Measurements from ENCODE around the gene KCNH4. TPM values are rescaled to one million over a fixed set of nuclear protein-coding genes. Genes with fewer than 3 reads are reported as not detected.

KCNH4 gene
- 0.59 and 0.80 TPM in 2 replicates for total RNA-seq

- Mint-ChIP-seq H3K9me3 (no peaks in the 10 kb centered on the region), H3K4me1 (peaks cover 65% of the 10 kb centered on the region), H3K27me3 (no peaks in the 10 kb centered on the region), H3K4me3 (peak within 1 kb of the TSS; percentile 74), H3K36me3 (ENCODE audit: low read depth) (no peaks in the 10 kb centered on the region), H3K27ac (no peak within 1 kb of the TSS)
- intact Hi-C loops (cut with micrococcal nuclease): loop anchor here (1.0 to 5.0 kb wide), 8 partner anchors 26 to 276 kb away; partner anchors contain the start of genes ATP6V0A1, CNP, KAT2A and STAT3
- no peak for TF ChIP-seq CTCF (IDR thresholded peaks at IDR 0.05)
- ATAC-seq (ENCODE audit: low read depth) (peak; percentile 65), DNase-seq (peak; percentile 83)
- CTCF ChIA-PET: interaction anchor here (0.7 to 2.7 kb wide), 18 partner anchors 13 to 253 kb away, joined by 3 to 18 read pairs (median 4); partner anchors contain the start of genes CNP, DNAJC7, GHDC and KAT2A
- POLR2A ChIA-PET: interaction anchor here (1.0 to 7.1 kb wide), 9 partner anchors 13 to 1134 kb away, joined by 3 to 38 read pairs (median 4); partner anchors contain the start of genes DNAJC7, GHDC, KAT2A and RAB5C
Observed at GRCh38 chr17:42180922-42181850, at the start of gene KCNH4. Gene KCNH4 (minus strand): TSS chr17:42181142. CDS start chr17:42180945, 197 bp downstream.

GRCh38 chr17:42230225-42230624 lies 49.3 kb upstream of the KCNH4 start:
- TF ChIP-seq CTCF (IDR thresholded peaks at IDR 0.05): no peak
- no peak for ATAC-seq (ENCODE audit: low read depth)
- intact Hi-C loops (cut with micrococcal nuclease): no loop called here
- H3K9me3 Mint-ChIP-seq: no peaks in the 10 kb centered on the region
- DNase-seq: no peak
- ChIA-PET POLR2A (interaction anchor here (0.7 kb wide), 1 partner anchor 98 kb away, joined by 3 read pairs; no protein-coding TSS in a partner anchor), CTCF (no interaction called here)
- H3K36me3 Mint-ChIP-seq (ENCODE audit: low read depth): peaks cover 33% of the 10 kb centered on the region
- no peak overlapping the region for H3K4me3 Mint-ChIP-seq
- H3K27ac Mint-ChIP-seq: no peak overlapping the region
- H3K27me3 Mint-ChIP-seq: no peaks in the 10 kb centered on the region
- H3K4me1 Mint-ChIP-seq: peaks cover 2% of the 10 kb centered on the region

- ChIA-PET CTCF (no interaction called here), POLR2A (no interaction called here)
Observed at GRCh38 chr17:42227849-42228700, 47.1 kb upstream of the KCNH4 start.

GRCh38 chr17:42225646-42226045 lies 44.7 kb upstream of the KCNH4 start:
- no peak for ATAC-seq (ENCODE audit: low read depth)
- Mint-ChIP-seq H3K27ac (no peak overlapping the region), H3K9me3 (no peaks in the 10 kb centered on the region), H3K4me3 (no peak overlapping the region), H3K27me3 (no peaks in the 10 kb centered on the region), H3K36me3 (ENCODE audit: low read depth) (peaks cover 62% of the 10 kb centered on the region), H3K4me1 (no peaks in the 10 kb centered on the region)
- ChIA-PET CTCF (interaction anchor here (1.5 kb wide), 1 partner anchor 12 kb away, joined by 3 read pairs; no protein-coding TSS in a partner anchor), POLR2A (no interaction called here)
- no peak for TF ChIP-seq CTCF (IDR thresholded peaks at IDR 0.05)
- DNase-seq: no peak
- intact Hi-C loops (cut with micrococcal nuclease): no loop called here

More at GRCh38 chr17:42227849-42228700, 47.1 kb upstream of the KCNH4 start:
- Mint-ChIP-seq H3K27me3 (no peaks in the 10 kb centered on the region), H3K36me3 (ENCODE audit: low read depth) (peaks cover 53% of the 10 kb centered on the region), H3K27ac (no peak overlapping the region), H3K9me3 (no peaks in the 10 kb centered on the region), H3K4me1 (no peaks in the 10 kb centered on the region), H3K4me3 (no peak overlapping the region)
- ATAC-seq (ENCODE audit: low read depth) (no peak), DNase-seq (no peak)
- intact Hi-C loops (cut with micrococcal nuclease): no loop called here
- TF ChIP-seq CTCF (IDR thresholded peaks at IDR 0.05): no peak

Data from activated B cell treated with CpG ODN at 0.5 μM for 24 hours (primary cell).